ENCODE results near the gene MSANTD7. TPM values are rescaled to one million over a fixed set of nuclear protein-coding genes. Genes with fewer than 3 reads are reported as not detected.

MSANTD7 gene
- total RNA-seq, 2 donors from 2014 or later: 14.6 to 15.6 TPM

DNA sequence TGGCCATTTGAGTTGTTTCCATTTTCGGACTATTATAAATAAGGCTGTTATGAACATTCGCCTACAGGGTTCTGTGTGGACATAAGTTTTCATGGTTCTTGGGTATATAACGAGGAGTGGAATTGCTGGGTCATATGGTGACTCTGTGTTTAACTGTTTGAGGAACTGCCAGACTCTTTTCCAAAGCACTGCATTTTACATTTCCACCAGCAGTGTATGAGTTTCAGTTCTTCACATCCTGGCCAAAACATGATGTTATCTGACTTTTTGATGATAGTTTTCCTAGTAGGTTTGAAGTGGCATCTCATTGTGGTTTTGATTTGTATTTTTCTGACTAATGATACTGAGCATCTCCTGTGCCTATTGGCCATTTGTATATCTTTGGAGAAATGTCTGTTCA is 46.0 kb downstream of the MSANTD7 start:
- H3K36me3 ChIP-seq (ENCODE audit: control insufficient read depth, insufficient read depth, low read length): peaks cover 22% of the 10 kb centered on the region
- TF ChIP-seq, protein P1, sequence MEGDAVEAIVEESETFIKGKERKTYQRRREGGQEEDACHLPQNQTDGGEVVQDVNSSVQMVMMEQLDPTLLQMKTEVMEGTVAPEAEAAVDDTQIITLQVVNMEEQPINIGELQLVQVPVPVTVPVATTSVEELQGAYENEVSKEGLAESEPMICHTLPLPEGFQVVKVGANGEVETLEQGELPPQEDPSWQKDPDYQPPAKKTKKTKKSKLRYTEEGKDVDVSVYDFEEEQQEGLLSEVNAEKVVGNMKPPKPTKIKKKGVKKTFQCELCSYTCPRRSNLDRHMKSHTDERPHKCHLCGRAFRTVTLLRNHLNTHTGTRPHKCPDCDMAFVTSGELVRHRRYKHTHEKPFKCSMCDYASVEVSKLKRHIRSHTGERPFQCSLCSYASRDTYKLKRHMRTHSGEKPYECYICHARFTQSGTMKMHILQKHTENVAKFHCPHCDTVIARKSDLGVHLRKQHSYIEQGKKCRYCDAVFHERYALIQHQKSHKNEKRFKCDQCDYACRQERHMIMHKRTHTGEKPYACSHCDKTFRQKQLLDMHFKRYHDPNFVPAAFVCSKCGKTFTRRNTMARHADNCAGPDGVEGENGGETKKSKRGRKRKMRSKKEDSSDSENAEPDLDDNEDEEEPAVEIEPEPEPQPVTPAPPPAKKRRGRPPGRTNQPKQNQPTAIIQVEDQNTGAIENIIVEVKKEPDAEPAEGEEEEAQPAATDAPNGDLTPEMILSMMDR (conservative IDR thresholded peaks at IDR 0.05): no peak
- Mint-ChIP-seq H3K27me3 (ENCODE audit: insufficient read depth) (no peaks in the 10 kb centered on the region), H3K4me1 (peaks cover 15% of the 10 kb centered on the region), H3K27ac (no peak overlapping the region), H3K36me3 (ENCODE audit: low read depth) (peaks cover 7% of the 10 kb centered on the region), H3K4me3 (no peak overlapping the region), H3K9me3 (no peaks in the 10 kb centered on the region)
- no peak overlapping the region for H3K27ac ChIP-seq (ENCODE audit: low read depth, low read length)
- no peak overlapping the region for H3K4me3 ChIP-seq (ENCODE audit: low read length)
- no peaks in the 10 kb centered on the region for H3K9me3 ChIP-seq (ENCODE audit: control insufficient read depth, low read length)
- H3K4me1 ChIP-seq (ENCODE audit: control insufficient read depth, insufficient read depth, low read length): peaks cover 5% of the 10 kb centered on the region
- 96 to 100% methylated on average over 3 of the region's 3 CpGs for WGBS, 2 experiments (ENCODE audit: insufficient coverage in 1 of 2, insufficient read length in 1 of 2)
- DNase-seq: no peak
- no peak overlapping the region for H3K9ac ChIP-seq (ENCODE audit: extremely low read depth, low read length, poor library complexity, severe bottlenecking)
- no peaks in the 10 kb centered on the region for H3K27me3 ChIP-seq (ENCODE audit: control insufficient read depth, insufficient read depth, low read length, poor library complexity, severe bottlenecking)

Other genes with a start within 250 kb of the MSANTD7 start
- 10 to 100 TPM; 16.0 to 24.0 TPM for gene FAM107B, start 63.4 kb upstream of the MSANTD7 start, total RNA-seq
- gene CDNF, start 269 bp upstream of the MSANTD7 start, total RNA-seq: 1 to 10 TPM in 1 of 2 donors, under 1 TPM in 1; 0.51 to 1.2 TPM
- gene HSPA14, start within 50 bp of the MSANTD7 start, total RNA-seq: 10 to 100 TPM; 17.1 to 24.9 TPM
- 10 to 100 TPM; 35.4 to 37.6 TPM for gene SUV39H2, start 40.6 kb downstream of the MSANTD7 start, total RNA-seq
- 1 to 10 TPM; 5.2 to 10.0 TPM for gene DCLRE1C, start 115.8 kb downstream of the MSANTD7 start, total RNA-seq
- gene MEIG1, start 121.1 kb downstream of the MSANTD7 start, total RNA-seq: under 1 TPM in 1 of 2 donors, not detected in 1; 0.46 TPM
- gene OLAH, start 205.6 kb downstream of the MSANTD7 start, total RNA-seq: not detected